ENCODE data around the gene DUOXA1.
A peak's percentile ranks its signal among the peaks of the same experiment; 100 is the strongest.

DUOXA1 gene

DNA sequence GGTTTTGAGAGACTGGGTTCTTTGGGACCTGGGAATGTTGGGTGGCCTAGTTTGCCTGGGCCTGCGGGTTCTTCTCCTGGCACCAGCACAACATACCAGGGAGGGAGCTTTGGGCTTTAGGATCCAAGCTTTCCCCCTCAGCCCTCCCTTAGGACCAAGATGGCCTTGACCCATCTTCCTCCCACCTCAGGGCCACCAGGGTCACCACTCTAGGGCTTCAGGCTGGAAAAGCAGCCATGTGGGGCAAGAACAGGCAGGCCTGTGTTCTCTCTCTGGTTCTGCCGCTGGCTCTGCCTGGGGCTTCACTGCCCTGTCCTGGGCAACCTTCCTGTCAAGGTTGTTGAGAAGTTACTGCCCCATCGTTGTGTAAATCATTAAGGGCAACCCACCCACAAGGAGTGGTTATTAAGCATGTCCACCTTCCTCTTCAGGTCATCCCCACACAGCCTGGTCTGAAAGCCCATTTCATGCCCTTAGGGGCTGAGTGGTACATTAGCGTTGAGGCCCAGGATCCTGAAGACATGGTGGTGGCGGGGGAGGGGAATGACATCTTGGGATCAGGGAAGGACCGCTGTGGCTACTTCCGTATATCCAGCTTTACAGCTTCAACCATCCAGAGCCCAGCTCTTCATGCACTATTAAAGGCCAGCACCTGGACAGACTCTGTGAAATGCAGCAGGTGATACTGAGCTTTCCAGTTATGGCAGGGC is 767 bp upstream of the DUOXA1 start:
- DNase-seq = peak; percentile 61

DNA sequence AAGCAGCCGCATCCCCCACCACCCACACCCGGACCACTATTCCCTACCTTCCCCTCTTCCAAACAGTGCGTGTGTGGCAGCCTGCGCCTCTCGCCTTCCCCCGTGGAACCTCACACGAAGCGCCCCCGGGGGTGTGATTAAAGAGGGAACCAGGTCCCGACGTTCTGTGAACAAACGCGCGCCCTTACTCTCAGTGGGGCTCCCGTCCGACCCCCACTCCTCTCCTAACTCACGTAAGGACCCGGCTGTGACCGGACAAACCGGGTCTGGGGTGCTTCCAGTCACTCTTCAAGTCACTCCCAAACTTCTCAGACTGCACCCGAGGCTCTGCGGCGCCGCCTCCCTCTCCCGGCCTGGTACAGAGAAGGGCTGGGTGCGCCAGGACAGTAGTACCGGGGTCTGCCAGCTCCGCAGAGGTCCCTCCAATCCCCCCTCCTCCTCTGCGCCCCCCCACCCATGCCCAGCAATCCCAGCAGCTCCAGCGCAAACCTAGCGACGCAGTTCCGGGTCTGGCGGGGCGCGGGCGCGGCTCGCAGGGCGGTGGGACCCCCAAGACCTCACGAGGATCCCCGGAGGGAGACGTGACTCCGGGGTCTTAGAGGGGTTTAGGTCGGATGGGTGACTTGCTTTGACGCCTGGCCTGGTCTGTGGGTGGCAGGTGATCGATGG is 574 bp downstream of the DUOXA1 start:
- no peak for DNase-seq

DNA sequence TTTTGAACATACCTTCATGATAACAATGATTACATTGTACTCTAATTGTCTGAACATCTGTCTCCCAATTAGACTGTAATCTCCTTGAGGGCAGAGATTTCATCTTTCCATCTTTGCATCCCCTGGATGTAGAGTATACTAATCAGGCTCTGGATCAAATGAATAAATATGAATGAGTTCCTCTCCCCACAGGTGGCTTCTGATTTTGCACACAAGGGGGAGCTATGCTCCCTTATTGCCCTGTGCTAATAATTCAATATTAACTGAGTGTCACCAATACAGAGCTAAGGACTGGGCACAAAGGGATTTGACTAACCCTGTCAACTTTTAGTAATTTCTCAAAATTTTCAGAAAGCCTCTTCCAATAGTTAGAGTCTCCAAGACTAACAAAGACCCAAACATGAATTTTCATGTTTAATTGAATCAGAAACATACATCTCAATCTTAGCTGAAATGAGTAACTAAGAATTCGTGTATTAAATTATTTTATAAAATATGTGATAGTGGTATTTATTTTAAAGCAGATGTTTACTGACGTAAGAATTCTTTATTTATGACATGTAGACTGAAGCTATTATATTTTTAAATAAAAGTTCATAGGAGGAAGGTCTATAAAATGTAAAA is 3.0 kb downstream of the DUOXA1 start:
- DNase-seq = peak; percentile 63

DNA sequence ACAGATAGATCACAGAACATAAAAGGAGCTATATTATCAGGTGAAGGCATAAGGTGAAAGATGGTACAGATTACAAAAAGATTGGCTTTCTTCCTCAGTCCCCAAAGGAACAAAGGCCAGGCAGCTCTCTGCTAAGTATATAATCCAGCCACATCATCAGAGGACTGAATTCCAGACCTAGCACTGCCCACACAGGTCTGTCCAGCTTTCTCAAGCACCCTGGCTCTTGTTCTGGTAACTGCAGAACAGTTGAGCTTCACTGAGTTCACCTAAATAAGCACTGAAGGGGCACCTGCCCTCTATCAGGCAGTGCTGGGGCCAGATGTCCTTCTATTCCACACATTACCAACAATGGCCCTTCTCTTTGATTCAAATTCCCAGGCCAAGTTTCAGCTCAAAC is 6.3 kb downstream of the DUOXA1 start:
- peak; percentile 51 for DNase-seq

DNA sequence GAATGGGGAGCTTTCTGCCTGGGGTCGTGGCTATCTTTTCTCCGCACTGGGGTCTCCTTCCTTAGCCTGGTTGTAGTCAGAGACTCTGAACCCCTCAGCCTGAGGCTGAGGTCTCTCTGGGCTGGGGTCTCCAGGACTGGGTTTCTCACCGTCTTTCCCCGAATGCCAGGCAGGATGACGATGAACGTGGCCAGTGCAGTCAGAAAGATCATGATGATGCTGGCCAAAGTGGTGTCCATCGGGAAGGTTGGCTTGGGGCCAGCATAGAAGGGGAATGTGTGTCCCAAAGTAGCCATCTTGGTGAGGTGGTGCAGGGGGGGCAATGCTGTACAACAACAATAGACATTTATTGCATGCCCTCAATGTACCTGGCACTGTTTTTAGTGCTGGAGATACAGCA is 7.0 kb downstream of the DUOXA1 start:
- DNase-seq = no peak

DNA sequence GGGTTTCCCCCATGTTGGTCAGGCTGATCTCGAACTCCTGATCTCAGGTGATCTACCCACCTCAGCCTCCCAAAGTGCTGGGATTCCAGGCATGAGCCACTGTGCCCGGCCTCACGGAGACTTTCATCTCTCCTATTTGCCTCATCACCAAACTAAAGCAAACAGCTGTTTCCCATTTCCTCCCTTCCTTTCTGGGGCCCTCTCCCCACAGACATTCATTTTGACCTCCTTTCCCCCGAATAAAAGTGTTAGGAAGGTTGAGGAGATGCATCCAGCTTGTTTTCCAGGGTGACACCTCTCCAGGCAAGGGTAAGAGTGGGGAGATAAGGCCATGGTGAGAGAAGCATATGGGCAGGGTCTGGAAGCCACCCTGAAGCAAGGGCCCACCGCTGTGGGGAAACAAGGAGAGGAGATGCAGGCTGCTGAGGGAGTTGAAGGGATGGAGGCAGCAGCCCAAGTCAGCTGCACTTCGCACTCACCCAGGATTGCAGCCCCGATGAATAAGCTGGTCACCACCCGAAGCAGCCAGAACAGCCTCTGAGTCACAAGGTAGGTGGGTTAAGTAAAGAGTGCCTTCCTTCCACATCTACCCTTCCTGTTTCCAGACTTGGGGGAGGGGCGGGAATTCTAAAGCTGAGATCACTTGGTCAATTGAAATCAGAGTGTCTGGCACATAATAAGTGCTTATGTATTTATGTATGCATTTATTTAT is 7.8 kb downstream of the DUOXA1 start:
- peak; percentile 10 for DNase-seq

DNA sequence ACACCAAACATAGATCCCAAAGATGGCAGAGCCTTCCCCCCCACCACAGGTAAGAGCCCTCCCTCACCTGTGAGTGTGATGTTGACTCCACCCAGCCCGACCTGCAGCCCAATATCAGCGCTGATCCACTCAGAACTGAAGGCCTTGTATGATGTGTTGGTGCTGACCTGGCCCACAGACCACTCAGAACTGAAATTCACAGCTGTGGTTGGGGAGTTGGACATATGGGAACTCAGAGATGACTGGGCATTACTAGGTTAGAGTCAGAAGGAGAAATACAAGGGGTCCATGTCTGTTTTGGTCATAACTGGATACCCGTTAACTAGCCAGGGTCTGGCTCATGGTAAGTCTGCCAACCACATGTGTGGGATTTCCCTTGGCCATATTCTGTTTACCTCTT is 8.7 kb downstream of the DUOXA1 start:
- no peak for DNase-seq

DNA sequence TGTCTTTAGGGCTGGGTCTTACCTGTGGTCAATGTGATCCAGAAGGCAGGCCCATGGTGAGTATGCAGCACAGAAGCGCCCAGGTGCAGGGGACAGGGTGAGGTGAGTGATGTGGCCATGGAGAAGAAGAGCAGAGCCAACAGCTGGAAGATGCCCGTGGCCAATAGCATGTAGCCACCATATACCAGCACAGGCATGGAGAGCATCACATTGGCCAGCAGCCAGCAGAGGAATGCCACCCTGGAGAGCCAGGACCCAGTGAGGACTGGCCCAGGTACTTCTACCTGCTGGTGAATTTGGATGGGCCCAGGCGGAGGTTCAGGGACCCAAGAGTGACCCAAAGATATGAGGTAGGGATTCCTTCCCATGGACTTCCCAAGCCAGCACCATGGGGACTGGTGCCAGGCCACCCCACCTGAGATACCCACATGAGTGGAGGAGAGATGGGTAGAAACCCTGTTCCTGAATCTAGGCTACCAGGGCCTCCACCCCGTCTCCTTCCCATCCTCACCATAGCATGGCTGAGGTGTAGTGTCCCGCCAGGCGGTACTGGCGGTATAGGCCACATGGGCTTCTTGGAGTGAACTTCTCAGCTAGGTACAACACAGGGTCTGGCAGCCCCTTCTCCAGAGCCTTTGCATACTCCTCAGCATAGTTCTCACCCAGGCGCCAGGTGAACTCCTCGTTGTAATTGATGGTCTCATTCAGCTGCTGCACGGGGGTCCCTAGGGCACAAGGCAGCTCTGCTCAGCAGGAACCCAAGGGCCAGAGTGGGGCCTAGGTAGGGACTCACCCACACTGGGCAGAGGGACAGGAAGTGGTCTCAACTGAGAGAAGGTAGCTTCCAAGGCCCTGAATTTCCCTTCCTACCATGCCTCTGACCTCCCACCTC is 9.4 kb downstream of the DUOXA1 start:
- DNase-seq = no peak

DNA sequence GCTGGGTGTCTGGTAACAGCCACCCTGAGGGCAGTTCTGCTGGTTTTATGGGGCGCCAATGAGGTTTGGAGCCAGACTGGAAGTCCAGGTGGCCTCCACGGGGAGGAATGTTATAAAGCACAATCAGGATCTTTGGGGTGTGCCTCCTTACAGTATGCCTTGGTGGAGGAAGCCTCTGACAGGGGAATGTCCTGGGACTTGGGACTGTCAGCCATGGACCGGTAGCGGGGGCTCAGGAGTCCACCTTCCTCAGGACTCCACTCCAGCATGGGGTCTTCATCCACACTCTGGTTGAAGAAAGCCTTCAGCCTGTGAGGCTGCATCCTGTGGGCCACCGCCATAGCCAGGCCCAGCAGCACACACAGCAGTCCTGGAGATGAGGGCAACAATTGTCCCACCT is 10.7 kb downstream of the DUOXA1 start:
- no peak for DNase-seq

DNA sequence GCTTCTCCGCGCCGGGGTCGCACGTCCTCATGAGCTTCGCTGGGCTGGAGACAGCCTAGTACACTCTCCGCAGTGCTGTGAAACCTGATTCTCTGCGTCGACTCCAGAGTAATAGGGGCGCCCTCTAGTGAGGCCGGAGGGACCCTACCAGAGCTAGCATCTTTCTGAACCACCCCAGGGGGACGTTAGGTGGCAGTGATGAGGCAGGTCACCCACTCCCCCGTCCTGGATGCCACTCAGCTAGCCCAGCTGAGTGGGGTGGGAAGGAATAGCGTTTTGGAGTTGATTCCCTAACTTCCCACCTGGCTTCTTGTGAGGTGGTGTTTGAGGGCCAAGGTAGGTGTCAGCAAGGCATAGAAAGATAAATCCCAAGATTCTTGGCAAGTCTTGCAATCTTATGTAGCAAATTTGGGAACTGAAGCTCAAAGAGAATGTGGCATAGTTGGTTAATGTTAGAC is 11.5 kb downstream of the DUOXA1 start:
- DNase-seq = peak; percentile 91

DNA sequence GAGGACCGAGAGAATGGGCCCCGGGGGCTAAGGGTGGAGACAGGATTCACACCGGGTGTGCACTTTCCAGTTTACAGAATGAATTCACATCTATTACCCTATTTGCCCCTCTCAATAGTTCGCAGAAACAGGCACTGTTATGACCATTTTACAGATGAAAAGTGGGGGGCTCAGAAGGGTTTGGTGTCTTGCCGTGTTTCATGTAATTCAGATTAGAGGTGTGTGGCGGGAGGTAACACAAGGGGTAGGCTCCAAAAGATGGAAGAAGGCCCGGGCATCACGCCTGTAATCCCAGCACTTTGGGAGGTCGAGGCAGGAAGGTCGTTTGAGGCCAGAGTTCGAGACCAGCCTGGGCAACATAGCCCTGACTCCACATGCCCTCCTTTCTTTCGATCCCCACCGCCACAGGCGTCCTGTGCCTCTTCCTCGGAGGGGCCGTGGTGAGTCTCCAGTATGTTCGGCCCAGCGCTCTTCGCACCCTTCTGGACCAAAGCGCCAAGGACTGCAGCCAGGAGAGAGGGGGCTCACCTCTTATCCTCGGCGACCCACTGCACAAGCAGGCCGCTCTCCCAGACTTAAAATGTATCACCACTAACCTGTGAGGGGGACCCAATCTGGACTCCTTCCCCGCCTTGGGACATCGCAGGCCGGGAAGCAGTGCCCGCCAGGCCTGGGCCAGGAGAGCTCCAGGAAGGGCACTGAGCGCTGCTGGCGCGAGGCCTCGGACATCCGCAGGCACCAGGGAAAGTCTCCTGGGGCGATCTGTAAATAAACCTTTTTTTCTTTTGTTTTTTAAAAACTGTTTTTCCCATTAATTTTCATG is 12.2 kb downstream of the DUOXA1 start:
- no peak for DNase-seq

DNA sequence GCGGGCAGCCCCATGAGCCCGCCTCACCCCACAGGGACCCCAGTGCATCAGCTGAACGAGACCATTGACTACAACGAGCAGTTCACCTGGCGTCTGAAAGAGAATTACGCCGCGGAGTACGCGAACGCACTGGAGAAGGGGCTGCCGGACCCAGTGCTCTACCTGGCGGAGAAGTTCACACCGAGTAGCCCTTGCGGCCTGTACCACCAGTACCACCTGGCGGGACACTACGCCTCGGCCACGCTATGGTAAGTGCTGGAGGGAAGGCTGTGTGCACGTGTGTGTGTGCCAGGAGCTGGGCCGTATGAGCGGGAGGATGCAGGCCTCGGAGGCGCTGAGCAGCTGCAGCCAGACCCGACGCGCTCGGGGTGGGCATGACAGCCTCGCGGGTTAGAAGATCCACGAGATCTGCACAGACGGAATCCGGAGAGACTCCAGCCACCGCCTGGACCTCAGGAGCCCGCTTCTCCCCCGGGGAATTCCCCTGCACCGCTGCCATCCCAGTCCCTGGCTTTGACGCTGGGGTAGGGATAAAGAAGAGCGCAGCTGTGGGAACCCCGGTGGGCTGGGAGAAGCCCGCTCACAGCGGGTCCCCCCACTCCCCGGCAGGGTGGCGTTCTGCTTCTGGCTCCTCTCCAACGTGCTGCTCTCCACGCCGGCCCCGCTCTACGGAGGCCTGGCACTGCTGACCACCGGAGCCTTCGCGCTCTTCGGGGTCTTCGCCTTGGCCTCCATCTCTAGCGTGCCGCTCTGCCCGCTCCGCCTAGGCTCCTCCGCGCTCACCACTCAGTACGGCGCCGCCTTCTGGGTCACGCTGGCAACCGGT is 13.0 kb downstream of the DUOXA1 start:
- peak; percentile 28 for DNase-seq

DNA sequence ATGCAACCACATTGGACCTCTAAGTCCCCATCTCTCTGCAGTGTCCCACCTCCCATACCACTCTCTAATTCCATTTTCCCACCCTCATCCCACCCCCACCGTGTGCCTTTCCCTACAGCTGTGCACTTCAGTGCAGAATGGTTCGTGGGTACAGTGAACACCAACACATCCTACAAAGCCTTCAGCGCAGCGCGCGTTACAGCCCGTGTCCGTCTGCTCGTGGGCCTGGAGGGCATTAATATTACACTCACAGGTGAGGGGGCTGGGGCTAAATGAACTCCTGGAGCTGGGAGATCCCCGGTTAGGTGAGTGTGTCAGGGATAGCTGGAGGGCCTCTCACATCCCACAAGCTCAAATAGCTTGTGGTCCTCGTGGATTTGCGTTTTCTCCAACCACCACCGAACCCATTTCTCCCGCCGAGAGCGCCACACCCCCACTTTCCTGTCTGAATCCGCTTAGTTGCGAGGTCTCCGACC is 13.6 kb downstream of the DUOXA1 start:
- no peak for DNase-seq

DNA sequence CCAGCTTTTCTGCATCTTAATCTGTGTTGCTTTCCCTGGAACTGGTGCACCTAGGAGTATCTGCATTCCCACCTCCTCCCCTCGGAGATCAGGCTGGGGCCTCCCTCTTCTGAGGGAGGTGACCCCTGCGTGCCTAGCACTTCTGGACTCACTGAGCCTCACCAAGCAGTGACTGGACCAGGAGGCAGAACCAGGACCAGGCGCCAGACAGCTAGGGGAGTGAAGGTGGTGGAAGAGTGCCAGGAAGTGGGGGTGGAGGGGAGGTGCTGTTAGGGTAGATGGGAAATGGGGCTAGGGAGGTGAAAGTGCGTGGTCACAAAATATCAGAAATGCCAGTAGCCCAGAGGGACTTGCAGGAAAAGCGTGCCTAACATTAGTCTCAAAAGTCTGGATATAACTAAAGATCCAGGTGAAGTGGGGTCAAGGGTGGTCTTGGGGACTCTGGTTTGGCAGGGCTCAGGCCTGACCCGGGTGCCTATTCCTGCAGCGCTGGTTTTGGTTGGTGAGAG is 14.3 kb downstream of the DUOXA1 start:
- no peak for DNase-seq

DNA sequence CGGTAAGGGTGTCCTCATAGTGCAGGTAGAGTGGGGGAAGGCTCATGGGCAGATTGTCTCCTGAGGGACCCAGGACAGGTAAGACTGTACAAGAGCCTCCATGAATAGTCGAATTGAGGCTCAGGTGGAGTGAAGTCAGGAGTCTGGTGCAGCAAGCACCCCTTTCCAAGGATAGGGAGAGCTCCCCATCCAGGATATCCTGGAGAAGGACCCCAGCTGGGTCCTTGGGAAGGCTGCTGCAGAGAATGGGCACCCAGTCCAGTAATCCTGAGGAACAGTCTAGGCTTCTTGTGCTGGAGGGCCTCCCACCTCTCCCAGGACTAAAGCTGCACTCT is 15.0 kb downstream of the DUOXA1 start:
- DNase-seq = no peak

DNA sequence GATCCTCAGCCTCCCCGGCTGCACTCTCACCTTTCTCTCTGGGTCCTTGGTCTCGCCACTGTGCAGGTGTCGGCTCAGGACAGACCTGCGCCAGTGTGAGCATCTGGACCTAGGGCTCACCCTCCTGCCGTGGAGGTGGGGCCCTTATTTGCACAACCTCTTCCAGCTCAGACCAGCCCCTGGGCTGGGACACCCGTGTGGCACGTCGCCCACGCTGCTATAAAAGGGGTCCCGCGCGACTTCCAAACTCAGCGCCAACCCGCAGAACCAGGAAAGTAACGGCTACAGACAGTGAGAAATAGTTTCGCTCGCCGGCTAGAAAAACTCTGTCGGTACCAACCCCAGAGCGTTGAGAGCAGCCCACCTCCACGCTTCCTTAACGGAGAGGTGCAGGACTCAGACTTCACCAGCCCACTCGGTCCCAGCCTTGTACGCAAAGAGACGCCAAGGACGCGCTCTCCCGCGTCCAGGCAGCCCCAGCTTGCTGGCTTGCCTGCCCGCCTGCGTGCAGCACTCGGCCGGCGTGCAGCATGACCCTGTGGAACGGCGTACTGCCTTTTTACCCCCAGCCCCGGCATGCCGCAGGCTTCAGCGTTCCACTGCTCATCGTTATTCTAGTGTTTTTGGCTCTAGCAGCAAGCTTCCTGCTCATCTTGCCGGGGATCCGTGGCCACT is 15.5 kb downstream of the DUOXA1 start, which contains the start of the genes DUOX2 and DUOXA2:
DUOX2 (minus strand) TSS at position 97 of the 675 bp plus-strand sequence. CDS start 761 bp downstream, outside the sequence.
DUOXA2 (plus strand) TSS at position 251 of the 675 bp plus-strand sequence; CDS start at position 531, 280 bp downstream.
- DNase-seq = peak; percentile 37

DNA sequence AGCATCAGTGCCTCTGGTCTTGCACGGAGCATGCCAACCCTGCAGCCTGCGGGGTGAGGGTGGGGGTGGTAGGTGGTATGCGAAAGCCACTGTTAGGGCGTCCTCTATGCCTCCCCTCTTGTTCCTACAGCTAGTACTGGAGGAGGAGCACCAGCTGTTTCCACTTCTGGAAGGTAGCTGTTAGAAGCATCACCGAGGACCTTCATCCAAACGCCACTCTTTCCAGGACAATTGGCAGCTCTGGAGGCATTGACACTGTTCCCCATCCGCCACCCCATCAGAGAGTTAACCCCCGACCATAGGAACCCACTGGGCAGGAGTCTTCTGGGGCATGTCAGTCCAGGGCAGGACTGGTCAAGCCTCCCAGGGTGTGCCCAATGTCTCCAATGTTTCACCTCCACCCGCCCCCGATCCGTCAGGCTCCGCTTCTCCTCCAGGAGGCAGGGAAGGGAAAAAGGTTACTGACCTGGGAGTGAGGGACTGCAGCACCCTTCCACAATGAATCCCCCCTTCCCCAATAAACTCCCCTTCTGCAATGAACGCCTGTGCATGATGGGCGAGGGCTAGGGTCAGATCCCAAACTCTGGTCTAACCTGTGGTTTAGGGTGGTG is 16.2 kb downstream of the DUOXA1 start:
- peak; percentile 26 for DNase-seq

DNA sequence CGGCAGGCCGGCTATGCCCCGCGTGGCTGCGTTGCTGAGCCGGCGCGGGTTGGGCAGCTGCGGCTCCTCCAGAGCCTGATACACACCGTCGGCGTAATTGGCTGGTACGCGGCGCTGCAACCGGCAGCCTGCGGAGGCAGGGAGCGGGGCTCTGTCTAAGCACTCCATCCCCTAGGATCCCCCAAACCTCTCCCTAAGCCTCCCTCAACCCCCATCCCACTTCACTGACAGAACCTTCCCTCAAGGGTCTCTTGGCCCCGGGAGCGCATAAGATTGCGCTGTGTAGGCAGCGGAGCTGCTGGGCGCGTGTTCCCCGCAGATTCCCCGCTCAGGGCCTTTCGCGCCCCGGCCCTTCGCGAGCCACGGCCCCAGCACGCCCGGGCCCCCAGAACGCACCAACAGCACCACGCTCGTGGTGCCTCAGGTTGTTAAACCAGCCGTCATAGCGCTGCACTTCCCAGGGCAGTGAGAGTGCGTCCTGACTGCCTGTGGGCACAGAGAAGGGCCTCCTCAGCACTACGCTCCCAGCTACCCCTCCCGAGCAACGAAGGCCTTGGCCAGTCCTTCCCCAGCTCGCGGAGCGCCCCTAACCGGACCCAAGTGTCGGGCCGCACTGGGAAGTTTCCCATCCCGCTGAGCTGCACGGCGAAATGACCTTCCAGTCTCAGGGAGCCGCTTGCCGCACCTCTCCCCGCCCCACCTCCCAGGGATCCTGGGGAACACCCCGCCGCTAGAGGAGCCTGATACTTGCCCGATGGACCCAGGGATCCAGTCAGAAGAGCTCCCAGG is 16.9 kb downstream of the DUOXA1 start:
- DNase-seq = peak; percentile 35

Data from DMS53 (cell line).